K562 (cell line): ENCODE data around the gene EPB41L2. TPM values are rescaled to one million over a fixed set of nuclear protein-coding genes. Genes with fewer than 3 reads are reported as not detected.

Source experiments
- ATAC-seq: fragments of 200-7000 bp; cut with Tn5 transposase; 3 replicates; pipeline ENCODE4 v1.9.1; 2020; ENCODE audit warnings: moderate library complexity
- BruUV-seq: library from RNA; stranded (reverse); fragments of 400-500 nt; replicated peaks from 2 replicates; lab custom pipeline; 2021; lab: Mats Ljungman, UMichigan
- CTCF ChIA-PET: fragments of 300-600 bp; formaldehyde crosslinking; extraction: SDS; loops from one replicate; lab custom pipeline; 2021; ENCODE audit warnings: low intra/inter-chr PET ratio; lab: Yijun Ruan, JAX
- POLR2A ChIA-PET: fragments of 300-600, 350-650 bp; sonication (Branson Sonifier 250); formaldehyde crosslinking; extraction: SDS; loops from one replicate; lab custom pipeline; 2021; ENCODE audit warnings: antibody characterized with exemption, inconsistent platforms; lab: Yijun Ruan, JAX
- DNase-seq, 4 experiments: peaks; one replicate each; pipeline versions ENCODE4 v3.0.0 to v3.0.0-alpha.2; 2011 to 2018; ENCODE audit warnings: low spot score in 3 of 4, mixed read lengths in 3 of 4; ENCODE audit errors: extremely low read depth in 1 of 4
- FAIRE-seq: peaks from 2 replicates; lab custom pipeline; 2011; peaks lifted over from hg19 to GRCh38; lab: Jason Lieb, UNC
- H2AFZ ChIP-seq: 2 replicates; pipeline ENCODE4 v1.6.0; 2011; ENCODE audit warnings: low read depth, low read length, control low read depth, inconsistent platforms
- H3K27ac ChIP-seq: fragments of 200-600 bp; 3 replicates; pipeline ENCODE4 v1.8.0; 2011; ENCODE audit warnings: low read depth, mild to moderate bottlenecking, control low read depth, inconsistent platforms, low read length, moderate library complexity, mixed read lengths; ENCODE audit errors: extremely low read depth
- H3K27me3 ChIP-seq, 2 experiments: fragments of 300-600 bp in 1 of 2; 2 replicates in 1 of 2; 3 replicates in 1 of 2; pipeline versions ENCODE4 v1.6.0 to v1.8.0; 2011; ENCODE audit warnings: inconsistent platforms in 2 of 2, low read length in 2 of 2, mild to moderate bottlenecking in 1 of 2, mixed read lengths in 1 of 2, moderate library complexity in 1 of 2; ENCODE audit not compliant: control insufficient read depth in 2 of 2, insufficient read depth in 2 of 2
- H3K36me3 ChIP-seq: fragments of 300-600 bp; 3 replicates; pipeline ENCODE4 v1.8.0; 2011; ENCODE audit warnings: mild to moderate bottlenecking, low read length, inconsistent platforms; ENCODE audit not compliant: control insufficient read depth, insufficient read depth
- H3K4me1 ChIP-seq, 2 experiments: fragments of 200-600 bp in 1 of 2; replicated peaks in 1 of 2; 2 replicates in 1 of 2; 3 replicates in 1 of 2; pipeline versions ENCODE4 v1.5.1 to v1.8.0; 2011; ENCODE audit warnings: inconsistent platforms in 2 of 2, low read length in 2 of 2, mild to moderate bottlenecking in 1 of 2, mixed read lengths in 1 of 2, moderate library complexity in 1 of 2; ENCODE audit not compliant: control insufficient read depth in 2 of 2, insufficient read depth in 2 of 2
- H3K4me2 ChIP-seq: 2 replicates; pipeline ENCODE4 v1.6.1; 2011; ENCODE audit warnings: low read length, control low read depth, inconsistent platforms, mixed read lengths; ENCODE audit not compliant: insufficient read depth
- H3K4me3 ChIP-seq: fragments of 200-600 bp; sonication (generic), shearing (Covaris generic); 2 replicates; pipeline ENCODE4 v1.5.1; 2016; ENCODE audit warnings: control low read depth, inconsistent platforms
- H3K79me2 ChIP-seq: fragments of 200-600 bp; 3 replicates; pipeline ENCODE4 v1.8.0; 2011; ENCODE audit warnings: low read length, inconsistent platforms; ENCODE audit not compliant: control insufficient read depth, insufficient read depth
- H3K9ac ChIP-seq, 2 experiments: 2 replicates each; pipeline versions ENCODE4 v1.6.0 to v1.6.1; 2011; ENCODE audit warnings: low read depth in 2 of 2, low read length in 2 of 2, control low read depth in 1 of 2, inconsistent platforms in 1 of 2, mild to moderate bottlenecking in 1 of 2, mixed read lengths in 1 of 2; ENCODE audit not compliant: insufficient read depth in 1 of 2
- H3K9me1 ChIP-seq: one replicate; pipeline ENCODE4 v1.6.0; 2011; ENCODE audit warnings: inconsistent platforms, mild to moderate bottlenecking, low read length, moderate library complexity; ENCODE audit not compliant: control insufficient read depth, insufficient read depth
- H3K9me3 ChIP-seq: replicated peaks from 2 replicates; pipeline ENCODE4 v1.5.1; 2011; ENCODE audit warnings: low read depth, low read length, inconsistent platforms; ENCODE audit not compliant: control insufficient read depth, insufficient read depth
- H4K20me1 ChIP-seq: replicated peaks from 2 replicates; pipeline ENCODE4 v1.6.1; 2011; ENCODE audit warnings: low read length, inconsistent platforms, mixed read lengths; ENCODE audit not compliant: control insufficient read depth, insufficient read depth
- MAFF ChIP-seq: IDR thresholded peaks from 2 replicates; pipeline ENCODE4 v1.6.1; 2012; ENCODE audit warnings: low read length, improper control_type of control experiment
- MEF2A ChIP-seq: IDR thresholded peaks from 2 replicates; pipeline ENCODE4 v1.6.1; 2011; ENCODE audit warnings: low read depth, mild to moderate bottlenecking, low read length, moderate library complexity; ENCODE audit not compliant: control insufficient read depth
- NONO ChIP-seq, 2 experiments: fragments of 200-400 bp in 1 of 2; fragments of 450-650 bp in 1 of 2; formaldehyde crosslinking in 1 of 2; IDR thresholded peaks; 2 replicates each; pipeline ENCODE4 v1.6.1; 2017; ENCODE audit warnings: low read depth in 2 of 2, mild to moderate bottlenecking in 2 of 2, moderate library complexity in 2 of 2, low read length in 1 of 2
- PATZ1 ChIP-seq: fragments of 250-450 bp; sonication (Bioruptor Pico); IDR thresholded peaks from 2 replicates; pipeline ENCODE4 v1.5.0; 2020; ENCODE audit warnings: mild to moderate bottlenecking, borderline replicate concordance
- POLR2AphosphoS2 ChIP-seq: IDR thresholded peaks from 2 replicates; pipeline ENCODE4 v1.6.1; 2012; ENCODE audit warnings: low read length, improper control_type of control experiment
- POLR2AphosphoS5 ChIP-seq: IDR thresholded peaks from 2 replicates; pipeline ENCODE4 v1.6.1; 2011; ENCODE audit warnings: mild to moderate bottlenecking, low read depth, low read length, moderate library complexity; ENCODE audit not compliant: control insufficient read depth, insufficient read depth
- ZNF124 ChIP-seq: sonication (generic); formaldehyde crosslinking; IDR thresholded peaks from 2 replicates; pipeline ENCODE4 v1.8.1; 2022; ENCODE audit warnings: missing genetic modification reagents
- ZNF212 ChIP-seq: fragments of 450-650 bp; formaldehyde crosslinking; IDR thresholded peaks from 2 replicates; pipeline ENCODE4 v1.4.0; 2020; ENCODE audit warnings: mild to moderate bottlenecking
- ZNF347 ChIP-seq: fragments of 450-650 bp; formaldehyde crosslinking; IDR thresholded peaks from 2 replicates; pipeline ENCODE4 v1.4.0; 2020; ENCODE audit warnings: low read depth, mild to moderate bottlenecking, moderate library complexity
- WGBS: fragments of 100-300 bp; shearing (Covaris generic); methylation state at CpG from one replicate; pipeline ENCODE4 v1.1.6; 2016; ENCODE audit warnings: low coverage, mixed read lengths; ENCODE audit not compliant: insufficient coverage; ENCODE audit errors: missing lambda C conversion rate; 5-methylcytosine and 5-hydroxymethylcytosine counted together
- in situ Hi-C: fragments of 300-500 bp; cut with MboI; formaldehyde crosslinking; loops from 4 replicates; pipeline ENCODE4 v1.15.0; 2018; ENCODE audit warnings: inconsistent platforms, mixed read lengths
- intact Hi-C: fragments of 100-400 bp; cut with micrococcal nuclease; formaldehyde crosslinking; loops from 2 replicates; pipeline ENCODE4 v1.14.2; 2022
- polyA plus RNA-seq, 8 experiments: library from polyadenylated mRNA; depleted of rRNA in 4 of 8; stranded (reverse) in 5 of 8; unstranded in 3 of 8; fragments of >200 nt; fragmentation: Nextera tagmentation in 2 of 8; fragmentation: Illumina TruSeq in 1 of 8; extraction: Ambion mirVana in 2 of 8; extraction: Trizol in 1 of 8; gene quantifications; 2 replicates each; pipeline versions ENCODE4 v1.2.1 to v1.2.3, GENCODE V29; 2011 to 2014; ENCODE audit warnings: inconsistent platforms in 1 of 8, missing spikeins in 1 of 8
- total RNA-seq, 7 experiments: library from RNA; depleted of rRNA in 6 of 7; stranded (reverse); fragments of >200 nt in 6 of 7; fragmentation: Illumina TruSeq in 2 of 7; extraction: Trizol in 2 of 7; gene quantifications; 2 replicates each; pipeline versions ENCODE4 v1.2.1 to v1.2.3, GENCODE V29; 2011 to 2021; ENCODE audit warnings: low replicate concordance in 1 of 7

Gene EPB41L2
- total and polyA plus RNA-seq, 9 of the 15 experiments (the other 6 are each of a cell fraction or from before 2014, with no cell fraction given): 5.1 to 53.6 (median 25.0) TPM

- Histone ChIP-seq H3K4me3 (no peak overlapping the region), H3K27ac (no peak overlapping the region), H3K9ac (no peak overlapping the region), H4K20me1 (no peaks in the 10 kb centered on the region), H3K79me2 (peaks cover 41% of the 10 kb centered on the region), H3K9me1 (no peaks in the 10 kb centered on the region), H3K4me1 (no peaks in the 10 kb centered on the region; a peak in 1 of 5 replicates), H3K36me3 (no peaks in the 10 kb centered on the region), H3K9me3 (no peaks in the 10 kb centered on the region), H3K27me3 (no peaks in the 10 kb centered on the region), H2AFZ (no peak overlapping the region), H3K4me2 (no peak overlapping the region)
- no peak for DNase-seq
- TF ChIP-seq NONO (IDR thresholded peaks at IDR 0.05; ENCODE audit: low read depth in 2 of 2, low read length in 1 of 2) (no peak), POLR2AphosphoS5 (no peak), MAFF (no peak), ZNF347 (CRISPR knock-in tag) (no peak), ZNF124 (CRISPR knock-in tag) (no peak), PATZ1 (CRISPR knock-in tag) (no peak), ZNF212 (CRISPR knock-in tag) (no peak), POLR2AphosphoS2 (no peak), MEF2A (no peak)
- intact Hi-C loops (no loop called here), in situ Hi-C loops (no loop called here)
- no TSS peak for BruUV-seq
- no peak for ATAC-seq
- POLR2A ChIA-PET: interaction anchor here (1.1 to 2.0 kb wide), 2 partner anchors 11 to 14 kb away, joined by 4 read pairs; no protein-coding TSS in a partner anchor
- WGBS: 16% methylated on average over 5 of the region's 5 CpGs
- CTCF ChIA-PET: no interaction called here
- no peak for FAIRE-seq
These were observed 84.2 kb downstream of the EPB41L2 start for GRCh38 chr6:130978660-130979396.
